Measurements from ENCODE around the gene UTP20.

The UTP20 gene

GRCh38 chr12:101238306-101238705 lies 41.6 kb upstream of the UTP20 start:
- Histone ChIP-seq H3K4me3 (ENCODE audit: low read depth, low read length) (no peak overlapping the region), H3K36me3 (ENCODE audit: control insufficient read depth in 2 of 2, insufficient read depth in 1 of 2, low read length in 2 of 2) (no peaks in the 10 kb centered on the region), H3K9me3 (ENCODE audit: control insufficient read depth, insufficient read depth, low read depth, low read length) (no peaks in the 10 kb centered on the region), H3K4me1 (ENCODE audit: control insufficient read depth, insufficient read depth, low read length) (no peaks in the 10 kb centered on the region), H3K27ac (ENCODE audit: extremely low read depth, low read depth, low read length) (no peak overlapping the region)
- ChIA-PET CTCF (no interaction called here), POLR2A (no interaction called here)
- TF ChIP-seq AEBP2 (tag by site-specific recombination; IDR thresholded peaks at IDR 0.05; ENCODE audit: borderline replicate concordance) (no peak), ZNF394 (tag by site-specific recombination; IDR thresholded peaks at IDR 0.05; ENCODE audit: borderline replicate concordance) (no peak), ZNF280D (tag by site-specific recombination; IDR thresholded peaks at IDR 0.05) (no peak), ZNF398 (tag by site-specific recombination; IDR thresholded peaks at IDR 0.05) (no peak), ZNF514 (tag by site-specific recombination; IDR thresholded peaks at IDR 0.05) (no peak), KLF16 (tag by site-specific recombination; IDR thresholded peaks at IDR 0.05) (no peak), ZNF140 (tag by site-specific recombination; IDR thresholded peaks at IDR 0.05) (no peak)

- CTCF ChIA-PET = no interaction called here
- Histone ChIP-seq H3K36me3 (ENCODE audit: control insufficient read depth in 2 of 2, insufficient read depth in 1 of 2, low read length in 2 of 2) (no peaks in the 10 kb centered on the region), H3K4me1 (ENCODE audit: control insufficient read depth, insufficient read depth, low read length) (no peaks in the 10 kb centered on the region), H3K4me3 (ENCODE audit: low read depth, low read length) (no peak overlapping the region), H3K9me3 (ENCODE audit: control insufficient read depth, insufficient read depth, low read depth, low read length) (no peaks in the 10 kb centered on the region), H3K27ac (ENCODE audit: extremely low read depth, low read depth, low read length) (no peak overlapping the region)
- TF ChIP-seq GFI1B (tag by site-specific recombination; IDR thresholded peaks at IDR 0.05) = no peak
- TF ChIP-seq ZNF600 (tag by site-specific recombination; IDR thresholded peaks at IDR 0.05) = no peak
- POLR2A ChIA-PET = no interaction called here
These were observed 41.0 kb upstream of the UTP20 start for GRCh38 chr12:101238800-101239329.

GRCh38 chr12:101243074-101243473 lies 36.8 kb upstream of the UTP20 start:
- ChIA-PET POLR2A (no interaction called here), CTCF (no interaction called here)
- H3K27ac ChIP-seq (ENCODE audit: extremely low read depth, low read depth, low read length) = no peak overlapping the region
- H3K9me3 ChIP-seq (ENCODE audit: control insufficient read depth, insufficient read depth, low read depth, low read length) = no peaks in the 10 kb centered on the region
- TF ChIP-seq ZNF626 (tag by site-specific recombination; IDR thresholded peaks at IDR 0.05) (no peak), ZSCAN30 (tag by site-specific recombination; IDR thresholded peaks at IDR 0.05) (no peak), ZNF530 (tag by site-specific recombination; IDR thresholded peaks at IDR 0.05; ENCODE audit: low read depth) (no peak), ZNF174 (tag by site-specific recombination; IDR thresholded peaks at IDR 0.05) (no peak), ZNF114 (tag by site-specific recombination; IDR thresholded peaks at IDR 0.05) (no peak), ZNF561 (tag by site-specific recombination; IDR thresholded peaks at IDR 0.05; ENCODE audit: borderline replicate concordance) (no peak), PBX3 (CRISPR knock-in tag; IDR thresholded peaks at IDR 0.05) (no peak), ZBTB26 (tag by site-specific recombination; optimal IDR thresholded peaks at IDR 0.05) (no peak), GLIS2 (tag by site-specific recombination; IDR thresholded peaks at IDR 0.05) (no peak)
- H3K4me3 ChIP-seq (ENCODE audit: low read depth, low read length) = no peak overlapping the region
- no peaks in the 10 kb centered on the region for H3K36me3 ChIP-seq (ENCODE audit: control insufficient read depth in 2 of 2, insufficient read depth in 1 of 2, low read length in 2 of 2)
- H3K4me1 ChIP-seq (ENCODE audit: control insufficient read depth, insufficient read depth, low read length) = no peaks in the 10 kb centered on the region

Data from HEK293 (cell line).